Activated CD4-positive, alpha-beta memory T cell treated with anti-CD3 and anti-CD28 coated beads, Interleukin-2, amount 10 ng/mL, durations not matched to agents 7 days and 5 days (primary cell): ENCODE results near the gene KHDC3L. TPM values are rescaled to one million over a fixed set of nuclear protein-coding genes. Genes with fewer than 3 reads are reported as not detected.

Experiments used
- CTCF ChIA-PET: fragments of 350-600 bp; sonication (Branson Sonifier 250); formaldehyde crosslinking; loops from one replicate; lab custom pipeline; 2021; ENCODE audit warnings: antibody characterized with exemption, inconsistent platforms; lab: Charles Lee
- POLR2A ChIA-PET: fragments of 350-600 bp; sonication (Branson Sonifier 250); formaldehyde crosslinking; loops from one replicate; lab custom pipeline; 2021; ENCODE audit warnings: antibody characterized with exemption; lab: Charles Lee
- DNase-seq: peaks from one replicate; pipeline ENCODE4 v3.0.0-alpha.2; 2020
- H3K27ac Mint-ChIP-seq: one replicate; pipeline ENCODE4 v1.8.0; 2021; ENCODE audit warnings: mild to moderate bottlenecking, mixed read lengths
- H3K27me3 Mint-ChIP-seq: one replicate; pipeline ENCODE4 v1.8.0; 2021; ENCODE audit warnings: mixed read lengths
- H3K36me3 Mint-ChIP-seq: one replicate; pipeline ENCODE4 v1.8.0; 2021; ENCODE audit warnings: low read depth, mixed read lengths
- H3K4me1 Mint-ChIP-seq: one replicate; pipeline ENCODE4 v1.8.0; 2021; ENCODE audit warnings: mixed read lengths
- H3K4me3 Mint-ChIP-seq: one replicate; pipeline ENCODE4 v1.8.0; 2021; ENCODE audit warnings: mild to moderate bottlenecking, mixed read lengths
- H3K9me3 Mint-ChIP-seq: one replicate; pipeline ENCODE4 v1.8.0; 2021; ENCODE audit warnings: mixed read lengths
- total RNA-seq, 2 experiments: library from RNA; stranded (reverse); gene quantifications; one replicate each; pipeline ENCODE4 v1.2.3, GENCODE V29; 2021

Gene KHDC3L
- total RNA-seq: not detected

GRCh38 chr6:73362358-73362757 lies at the start of gene KHDC3L:
KHDC3L (plus strand) TSS chr6:73362658; CDS start chr6:73362730, 72 bp downstream.
- H3K27ac Mint-ChIP-seq: no peak within 1 kb of the TSS
- peaks cover 4% of the 10 kb centered on the region for H3K27me3 Mint-ChIP-seq
- H3K9me3 Mint-ChIP-seq: no peaks in the 10 kb centered on the region
- no peaks in the 10 kb centered on the region for H3K36me3 Mint-ChIP-seq
- DNase-seq: no peak
- no peak within 1 kb of the TSS for H3K4me3 Mint-ChIP-seq
- CTCF ChIA-PET: no interaction called here
- H3K4me1 Mint-ChIP-seq: no peaks in the 10 kb centered on the region
- POLR2A ChIA-PET: no interaction called here

GRCh38 chr6:73314577-73315492 lies 47.6 kb upstream of the KHDC3L start:
- peaks cover 18% of the 10 kb centered on the region for H3K36me3 Mint-ChIP-seq
- ChIA-PET POLR2A (no interaction called here), CTCF (interaction anchor here (2.7 kb wide), 1 partner anchor 13 kb away, joined by 21 read pairs; no protein-coding TSS in a partner anchor)
- H3K4me3 Mint-ChIP-seq: no peak overlapping the region
- no peak for DNase-seq
- H3K9me3 Mint-ChIP-seq: peaks cover 4% of the 10 kb centered on the region
- peaks cover 17% of the 10 kb centered on the region for H3K4me1 Mint-ChIP-seq
- no peak overlapping the region for H3K27ac Mint-ChIP-seq
- peaks cover 63% of the 10 kb centered on the region for H3K27me3 Mint-ChIP-seq

GRCh38 chr6:73323323-73323722 lies 39.1 kb upstream of the KHDC3L start:
- CTCF ChIA-PET: interaction anchor here (1.0 kb wide), 1 partner anchor 42 kb away, joined by 3 read pairs; no protein-coding TSS in a partner anchor

GRCh38 chr6:73325656-73326055 lies 36.8 kb upstream of the KHDC3L start:
- ChIA-PET CTCF (interaction anchor here (1.1 to 5.1 kb wide), 5 partner anchors 39 to 709 kb away, joined by 4 to 48 read pairs (median 10); no protein-coding TSS in a partner anchor), POLR2A (interaction anchor here (0.7 kb wide), 1 partner anchor 703 kb away, joined by 3 read pairs; no protein-coding TSS in a partner anchor)
- H3K27me3 Mint-ChIP-seq: peaks cover 11% of the 10 kb centered on the region
- H3K36me3 Mint-ChIP-seq: no peaks in the 10 kb centered on the region
- H3K4me3 Mint-ChIP-seq: no peak overlapping the region
- no peaks in the 10 kb centered on the region for H3K9me3 Mint-ChIP-seq
- DNase-seq: no peak
- H3K4me1 Mint-ChIP-seq: peaks cover 14% of the 10 kb centered on the region
- H3K27ac Mint-ChIP-seq: no peak overlapping the region

More at GRCh38 chr6:73323323-73323722, 39.1 kb upstream of the KHDC3L start:
- Mint-ChIP-seq H3K27ac (no peak overlapping the region), H3K9me3 (no peaks in the 10 kb centered on the region), H3K36me3 (no peaks in the 10 kb centered on the region), H3K4me3 (no peak overlapping the region), H3K27me3 (peaks cover 8% of the 10 kb centered on the region), H3K4me1 (no peaks in the 10 kb centered on the region)
- DNase-seq: no peak
- POLR2A ChIA-PET: no interaction called here

GRCh38 chr6:73328790-73329189 lies 33.7 kb upstream of the KHDC3L start:
- Mint-ChIP-seq H3K4me1 (peaks cover 14% of the 10 kb centered on the region), H3K27ac (no peak overlapping the region), H3K4me3 (no peak overlapping the region), H3K27me3 (peaks cover 27% of the 10 kb centered on the region), H3K9me3 (no peaks in the 10 kb centered on the region), H3K36me3 (no peaks in the 10 kb centered on the region)
- no peak for DNase-seq
- ChIA-PET CTCF (interaction anchor here (0.5 to 5.1 kb wide), 8 partner anchors 13 to 199 kb away, joined by 3 to 48 read pairs (median 7); no protein-coding TSS in a partner anchor), POLR2A (interaction anchor here (1.4 to 1.5 kb wide), 2 partner anchors 19 to 60 kb away, joined by 4 to 8 read pairs; no protein-coding TSS in a partner anchor)

- DNase-seq: no peak
- no peak overlapping the region for H3K27ac Mint-ChIP-seq
- POLR2A ChIA-PET: interaction anchor here (1.4 to 1.5 kb wide), 2 partner anchors 20 to 60 kb away, joined by 4 to 8 read pairs; no protein-coding TSS in a partner anchor
- H3K4me3 Mint-ChIP-seq: no peak overlapping the region
- peaks cover 14% of the 10 kb centered on the region for H3K4me1 Mint-ChIP-seq
- CTCF ChIA-PET: interaction anchor here (0.5 to 5.1 kb wide), 9 partner anchors 13 to 199 kb away, joined by 3 to 48 read pairs (median 7); no protein-coding TSS in a partner anchor
- no peaks in the 10 kb centered on the region for H3K9me3 Mint-ChIP-seq
- H3K27me3 Mint-ChIP-seq: peaks cover 27% of the 10 kb centered on the region
- no peaks in the 10 kb centered on the region for H3K36me3 Mint-ChIP-seq
These were observed 33.3 kb upstream of the KHDC3L start for GRCh38 chr6:73329201-73329600.

GRCh38 chr6:73339340-73339739 lies 23.1 kb upstream of the KHDC3L start:
- no peaks in the 10 kb centered on the region for H3K9me3 Mint-ChIP-seq
- no peak for DNase-seq
- H3K4me1 Mint-ChIP-seq: no peaks in the 10 kb centered on the region
- peaks cover 8% of the 10 kb centered on the region for H3K27me3 Mint-ChIP-seq
- H3K27ac Mint-ChIP-seq: no peak overlapping the region
- H3K4me3 Mint-ChIP-seq: no peak overlapping the region
- CTCF ChIA-PET: interaction anchor here (0.9 kb wide), 1 partner anchor 13 kb away, joined by 4 read pairs; no protein-coding TSS in a partner anchor
- POLR2A ChIA-PET: no interaction called here
- no peaks in the 10 kb centered on the region for H3K36me3 Mint-ChIP-seq

- H3K4me3 Mint-ChIP-seq: no peak overlapping the region
- no peak for DNase-seq
- H3K27me3 Mint-ChIP-seq: peaks cover 10% of the 10 kb centered on the region
- H3K27ac Mint-ChIP-seq: no peak overlapping the region
- CTCF ChIA-PET: no interaction called here
- POLR2A ChIA-PET: no interaction called here
- H3K36me3 Mint-ChIP-seq: no peaks in the 10 kb centered on the region
- no peaks in the 10 kb centered on the region for H3K9me3 Mint-ChIP-seq
- H3K4me1 Mint-ChIP-seq: no peaks in the 10 kb centered on the region
These were observed 22.4 kb upstream of the KHDC3L start for GRCh38 chr6:73340048-73340447.

- DNase-seq: no peak
- POLR2A ChIA-PET: no interaction called here
- H3K4me1 Mint-ChIP-seq: no peaks in the 10 kb centered on the region
- H3K27ac Mint-ChIP-seq: no peak overlapping the region
- CTCF ChIA-PET: no interaction called here
- H3K4me3 Mint-ChIP-seq: no peak overlapping the region
- H3K36me3 Mint-ChIP-seq: no peaks in the 10 kb centered on the region
- peaks cover 10% of the 10 kb centered on the region for H3K27me3 Mint-ChIP-seq
- H3K9me3 Mint-ChIP-seq: no peaks in the 10 kb centered on the region
These were observed 21.1 kb upstream of the KHDC3L start for GRCh38 chr6:73341335-73341734.

GRCh38 chr6:73342174-73342573 lies 20.3 kb upstream of the KHDC3L start:
- H3K27me3 Mint-ChIP-seq: peaks cover 16% of the 10 kb centered on the region
- no peaks in the 10 kb centered on the region for H3K4me1 Mint-ChIP-seq
- ChIA-PET POLR2A (no interaction called here), CTCF (no interaction called here)
- H3K27ac Mint-ChIP-seq: no peak overlapping the region
- H3K36me3 Mint-ChIP-seq: no peaks in the 10 kb centered on the region
- no peak overlapping the region for H3K4me3 Mint-ChIP-seq
- no peak for DNase-seq
- H3K9me3 Mint-ChIP-seq: no peaks in the 10 kb centered on the region

- no peaks in the 10 kb centered on the region for H3K9me3 Mint-ChIP-seq
- no peak for DNase-seq
- H3K36me3 Mint-ChIP-seq: no peaks in the 10 kb centered on the region
- no peaks in the 10 kb centered on the region for H3K4me1 Mint-ChIP-seq
- no peak overlapping the region for H3K4me3 Mint-ChIP-seq
- H3K27ac Mint-ChIP-seq: no peak overlapping the region
- CTCF ChIA-PET: interaction anchor here (1.9 kb wide), 1 partner anchor 16 kb away, joined by 6 read pairs; no protein-coding TSS in a partner anchor
- peaks cover 23% of the 10 kb centered on the region for H3K27me3 Mint-ChIP-seq
- POLR2A ChIA-PET: no interaction called here
These were observed 19.3 kb upstream of the KHDC3L start for GRCh38 chr6:73343164-73343563.

- no peaks in the 10 kb centered on the region for H3K9me3 Mint-ChIP-seq
- H3K27me3 Mint-ChIP-seq: peaks cover 46% of the 10 kb centered on the region
- no peak for DNase-seq
- H3K27ac Mint-ChIP-seq: no peak overlapping the region
- no peaks in the 10 kb centered on the region for H3K4me1 Mint-ChIP-seq
- no peak overlapping the region for H3K4me3 Mint-ChIP-seq
- ChIA-PET POLR2A (interaction anchor here (1.4 kb wide), 1 partner anchor 40 kb away, joined by 3 read pairs; no protein-coding TSS in a partner anchor), CTCF (no interaction called here)
- no peaks in the 10 kb centered on the region for H3K36me3 Mint-ChIP-seq
These were observed 13.8 kb upstream of the KHDC3L start for GRCh38 chr6:73348550-73349204.
